Activated CD4-positive, alpha-beta T cell treated with anti-CD3 and anti-CD28 coated beads for 4 hours (primary cell): ENCODE data around the gene TIMP1.
A peak's percentile ranks its signal among the peaks of the same experiment; 100 is the strongest.

ENCODE experiments used
- DNase-seq, 2 donors: peaks; one replicate each; pipeline ENCODE4 v3.0.0-alpha.2; 2020

TIMP1 gene

DNA sequence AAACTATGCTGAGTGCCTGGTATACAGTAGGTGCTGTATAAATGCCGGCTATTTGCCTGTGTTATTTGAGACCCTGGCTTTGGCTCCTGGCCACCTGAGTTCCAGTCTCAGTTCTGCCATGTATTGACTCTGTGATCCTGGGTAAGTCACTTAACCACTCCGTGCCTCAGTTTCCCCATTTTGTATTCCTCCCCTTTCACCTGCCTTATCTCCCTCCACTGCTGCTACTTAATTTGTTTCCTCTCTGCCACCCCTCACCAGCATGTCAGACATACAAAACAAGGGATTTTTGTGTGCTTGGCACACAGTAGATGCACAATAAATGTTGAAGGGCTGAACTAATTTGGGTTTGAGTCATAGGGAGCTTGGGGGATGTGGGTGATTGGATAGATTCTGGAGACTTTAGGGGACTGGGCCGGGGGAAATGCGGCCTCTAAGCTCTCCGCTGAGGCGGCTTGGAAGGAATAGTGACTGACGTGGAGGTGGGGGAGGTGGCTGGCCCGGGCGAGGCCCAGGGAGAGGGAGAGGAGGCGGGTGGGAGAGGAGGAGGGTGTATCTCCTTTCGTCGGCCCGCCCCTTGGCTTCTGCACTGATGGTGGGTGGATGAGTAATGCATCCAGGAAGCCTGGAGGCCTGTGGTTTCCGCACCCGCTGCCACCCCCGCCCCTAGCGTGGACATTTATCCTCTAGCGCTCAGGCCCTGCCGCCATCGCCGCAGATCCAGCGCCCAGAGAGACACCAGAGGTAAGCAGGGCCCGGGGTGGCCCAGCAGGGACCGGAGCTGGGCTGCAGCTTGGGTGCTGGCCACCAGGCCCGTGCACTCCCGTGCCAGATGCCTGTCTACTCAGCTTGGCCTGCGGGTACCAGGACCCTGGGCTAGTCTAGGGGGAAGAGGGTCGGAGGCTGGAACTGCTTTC, at the start of gene TIMP1:
TIMP1 (plus strand) TSS at position 706 of the 917 bp plus-strand sequence. CDS start 980 bp downstream, outside the sequence.
- DNase-seq: peak; percentile 81 to 84

DNA sequence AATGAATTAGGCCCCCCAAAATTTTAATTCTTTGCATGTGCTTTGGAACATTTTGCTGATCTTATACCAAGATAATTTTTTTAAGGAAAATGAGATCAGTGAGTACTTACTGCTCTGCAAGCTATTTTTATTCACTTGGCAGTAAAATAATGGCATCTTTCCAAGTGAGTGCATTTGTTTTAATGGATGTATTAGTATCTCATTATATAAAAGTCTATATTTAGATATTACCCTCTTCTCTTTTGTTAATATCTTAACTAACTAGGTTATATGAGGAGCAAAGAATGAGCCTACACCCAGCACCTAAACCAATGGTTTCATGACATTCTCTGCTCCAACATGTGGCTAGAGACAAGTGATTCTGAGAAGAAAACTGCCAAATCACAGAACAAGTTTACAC, 42.4 kb upstream of the TIMP1 start:
- no peak for DNase-seq

DNA sequence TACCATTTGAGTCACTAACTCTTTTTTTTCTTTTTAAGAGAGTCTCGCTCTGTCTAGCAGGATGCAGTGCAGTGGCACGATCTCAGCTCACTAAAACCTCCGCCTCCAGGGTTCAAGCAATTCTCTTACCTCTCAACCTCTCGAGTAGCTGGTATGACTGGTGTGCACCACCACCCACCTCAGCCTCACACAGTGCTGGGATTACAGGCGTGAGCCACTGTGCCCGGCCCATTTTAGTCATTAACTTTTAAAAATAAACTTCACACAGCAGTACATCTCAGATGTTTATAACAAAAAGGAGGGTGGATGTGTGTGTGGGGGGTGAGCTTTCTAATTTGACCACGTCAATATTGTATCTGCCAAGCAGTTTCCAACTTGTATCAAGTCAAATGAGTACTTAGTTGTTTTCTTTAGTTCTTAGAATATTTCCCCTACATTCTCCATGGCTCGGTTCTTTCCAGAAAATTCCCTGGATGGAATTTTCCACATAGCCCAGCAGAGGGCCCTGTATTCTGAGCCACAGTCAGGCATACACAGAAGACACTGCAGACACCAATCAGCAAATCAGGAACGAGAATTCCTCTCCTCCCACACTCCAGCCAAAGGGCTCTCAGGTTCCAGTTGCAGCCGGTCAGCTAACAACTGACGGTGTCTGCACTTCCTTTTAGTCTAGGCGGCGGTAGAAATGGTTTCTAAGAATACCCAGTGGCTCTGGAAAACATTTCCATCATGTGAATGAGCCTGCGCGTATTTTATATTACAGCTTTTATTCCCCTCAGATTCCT, 41.3 kb upstream of the TIMP1 start:
- DNase-seq: no peak

DNA sequence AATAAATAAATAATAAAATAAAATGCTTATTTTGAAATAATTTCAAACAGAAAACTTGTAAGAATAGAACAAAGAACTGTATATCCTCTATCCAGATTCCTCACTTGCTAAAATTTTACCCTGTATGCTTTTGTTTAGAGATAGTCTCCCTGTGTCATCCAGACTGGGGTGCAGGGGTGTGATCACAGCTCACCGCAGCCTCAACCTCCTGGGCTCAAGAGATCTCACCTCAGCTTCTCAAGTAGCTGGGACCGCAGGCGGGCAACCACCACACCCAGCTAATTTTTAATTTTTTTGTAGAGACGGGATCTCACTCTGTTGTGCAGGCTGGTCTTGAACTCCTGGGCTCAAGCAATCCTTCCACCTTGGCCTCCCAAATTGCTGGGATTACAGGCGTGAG, 38.7 kb upstream of the TIMP1 start:
- no peak for DNase-seq

DNA sequence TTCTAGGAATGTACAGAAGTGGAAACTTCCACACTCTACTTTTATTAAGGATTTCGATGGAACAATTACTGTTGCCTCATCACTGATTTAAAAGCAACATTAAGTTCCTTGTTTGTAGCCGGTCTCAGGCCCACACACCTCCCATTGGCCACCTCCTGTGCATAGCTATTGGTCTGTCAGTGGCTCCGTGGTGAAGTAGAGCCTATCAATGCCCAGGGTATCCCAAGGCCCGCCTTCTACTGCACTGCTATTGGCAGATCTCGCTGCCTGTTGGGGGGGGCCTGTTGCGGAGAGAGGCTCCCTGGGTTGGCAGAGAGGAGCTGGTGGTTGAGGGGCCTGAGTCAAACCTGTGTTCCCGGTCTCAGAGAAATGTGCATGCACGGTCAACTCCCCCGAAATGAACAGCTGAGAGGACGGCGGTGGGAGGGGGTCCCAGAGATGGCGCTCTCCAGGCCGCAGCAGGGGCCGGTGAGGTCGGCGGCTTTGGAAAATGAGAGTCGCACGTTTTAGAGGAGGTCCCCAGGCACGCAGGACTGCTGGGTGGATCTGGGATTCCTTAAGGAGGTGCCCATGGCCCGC, 26.1 kb upstream of the TIMP1 start:
- peak; percentile 78 to 81 for DNase-seq

DNA sequence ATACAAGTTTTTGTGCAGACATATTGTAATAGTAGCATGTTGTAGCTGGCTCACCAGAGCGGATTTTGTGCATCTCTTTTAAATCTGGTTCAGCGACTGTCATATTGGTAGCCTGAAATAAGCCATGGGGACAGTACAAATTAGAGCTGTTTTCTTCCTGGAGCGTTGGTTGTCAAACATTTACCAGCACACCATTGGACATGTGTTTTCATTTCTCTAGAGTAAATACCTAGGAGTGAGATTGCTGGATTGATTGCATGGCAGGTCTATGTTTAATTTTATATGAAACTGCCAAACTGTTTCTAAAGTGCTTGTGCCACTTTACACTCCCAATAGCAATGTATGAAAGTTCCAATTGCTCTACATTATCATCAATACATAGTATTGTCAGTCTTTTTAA, 23.8 kb upstream of the TIMP1 start:
- DNase-seq: no peak

DNA sequence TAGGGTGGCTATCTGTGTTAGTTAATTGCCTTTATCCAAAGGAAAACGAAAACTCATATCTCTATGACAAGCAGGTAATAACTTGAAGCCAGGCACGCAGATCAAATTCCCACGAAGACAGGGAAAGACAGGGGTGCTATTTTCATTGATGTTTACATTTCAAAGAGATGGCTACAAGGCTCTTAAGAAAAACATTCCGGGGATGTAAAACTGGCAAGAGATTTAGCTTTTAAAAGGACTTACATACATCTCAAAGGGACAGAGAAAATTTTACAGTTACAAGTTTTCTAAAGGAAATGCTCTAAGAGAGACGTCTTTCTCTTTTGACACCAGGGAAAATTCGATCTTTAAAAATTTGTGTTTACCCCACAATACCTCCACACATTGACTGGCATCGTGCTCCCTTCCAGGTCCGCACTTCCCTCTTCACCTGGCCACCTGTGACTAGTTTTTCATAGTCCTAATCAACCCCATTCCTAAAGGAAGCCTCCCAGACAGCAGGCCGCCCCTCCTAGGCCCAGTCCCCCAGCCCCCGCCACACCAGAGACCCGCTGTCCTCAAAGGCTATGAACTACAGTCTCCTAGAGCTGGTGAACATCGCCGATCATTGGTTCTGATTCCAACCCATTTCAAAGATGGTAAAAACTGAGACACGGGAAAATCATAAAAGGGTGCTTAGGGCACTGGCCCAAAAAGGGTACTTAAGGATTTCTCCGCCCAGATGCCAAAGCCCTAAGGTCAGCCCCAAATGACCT, 21.9 kb upstream of the TIMP1 start:
- no peak for DNase-seq

DNA sequence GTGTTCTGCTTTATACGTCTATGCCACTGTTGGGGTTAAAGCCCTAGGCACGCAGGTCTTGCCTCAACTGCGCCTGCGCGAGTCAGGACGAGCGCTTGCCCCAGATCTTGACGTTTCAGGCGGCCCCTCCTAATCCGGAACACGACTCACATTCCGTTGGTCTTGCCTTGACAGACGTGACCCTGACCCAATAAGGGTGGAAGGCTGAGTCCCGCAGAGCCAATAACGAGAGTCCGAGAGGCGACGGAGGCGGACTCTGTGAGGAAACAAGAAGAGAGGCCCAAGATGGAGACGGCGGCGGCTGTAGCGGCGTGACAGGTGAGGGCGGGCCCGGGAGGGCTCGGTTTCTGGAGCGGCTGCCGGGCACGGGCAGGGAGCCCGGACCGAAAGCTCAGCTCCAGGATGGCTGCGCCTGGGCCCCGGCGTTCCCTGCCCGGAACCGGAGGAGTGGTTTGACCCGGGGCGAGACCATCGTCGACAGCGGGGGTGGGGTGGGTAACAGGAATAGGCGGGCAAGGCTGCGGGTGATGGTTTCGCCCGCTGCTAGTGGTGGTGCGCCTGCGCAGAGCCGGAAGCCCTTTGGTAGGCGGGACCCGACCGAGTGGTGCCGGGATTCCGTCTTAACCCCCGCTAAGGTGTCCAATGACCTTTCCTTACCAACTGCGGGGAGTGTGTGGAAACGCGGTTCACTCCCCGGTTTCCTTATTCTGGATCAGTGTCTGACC, 21.1 kb upstream of the TIMP1 start, which contains the start of gene ARAF:
ARAF (plus strand) TSS at position 272 of the 725 bp plus-strand sequence. CDS start 1,763 bp downstream, outside the sequence.
- DNase-seq: peak; percentile 94 to 95

DNA sequence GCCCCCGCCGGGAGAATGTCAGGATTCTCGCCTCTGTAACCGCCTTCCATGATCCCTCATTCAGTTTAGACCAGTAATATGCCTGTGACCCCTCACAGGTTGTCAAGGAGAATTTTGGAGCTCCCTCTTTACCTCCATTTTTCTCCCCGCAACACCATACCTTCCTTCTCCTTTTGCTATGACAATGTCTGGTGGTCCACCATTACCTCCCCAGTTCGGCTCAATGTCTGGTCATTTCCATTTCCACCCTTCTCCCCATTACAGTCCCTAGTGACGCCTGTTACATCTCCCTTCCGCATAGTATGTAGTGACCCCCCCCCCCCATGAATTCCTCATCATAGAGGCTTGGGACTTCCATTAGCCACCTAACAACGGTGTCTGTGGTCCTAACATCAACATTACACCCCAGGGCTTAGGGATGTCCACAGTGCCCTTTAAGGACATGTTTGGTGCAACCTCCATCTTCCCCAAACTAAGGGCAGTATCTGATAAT, 20.5 kb upstream of the TIMP1 start:
- no peak for DNase-seq

DNA sequence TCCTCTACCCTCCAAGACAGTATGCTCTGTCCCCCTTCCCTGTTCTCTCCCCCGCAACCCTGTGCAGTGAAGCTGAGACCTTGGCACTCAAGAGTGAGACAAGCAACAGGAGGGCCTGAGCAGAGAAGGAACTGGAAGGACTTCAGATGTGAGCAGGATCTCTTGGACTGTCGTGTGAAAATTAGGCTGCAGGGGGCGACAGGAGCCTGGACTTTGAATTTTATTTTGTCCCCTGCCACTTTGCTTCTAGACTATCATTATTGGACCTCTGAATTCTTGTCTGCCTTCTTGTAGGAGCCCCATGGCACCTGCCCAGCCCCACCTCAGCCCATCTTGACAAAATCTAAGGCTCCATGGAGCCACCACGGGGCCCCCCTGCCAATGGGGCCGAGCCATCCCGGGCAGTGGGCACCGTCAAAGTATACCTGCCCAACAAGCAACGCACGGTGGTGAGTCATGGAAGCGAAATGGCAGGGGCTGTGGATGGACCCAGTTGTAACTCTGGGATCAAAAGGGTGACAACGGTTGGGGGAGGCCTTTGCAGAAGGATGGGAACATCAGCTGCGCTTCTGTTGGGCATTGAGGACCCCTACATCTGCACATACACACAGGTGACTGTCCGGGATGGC, 19.5 kb upstream of the TIMP1 start:
- no peak for DNase-seq

DNA sequence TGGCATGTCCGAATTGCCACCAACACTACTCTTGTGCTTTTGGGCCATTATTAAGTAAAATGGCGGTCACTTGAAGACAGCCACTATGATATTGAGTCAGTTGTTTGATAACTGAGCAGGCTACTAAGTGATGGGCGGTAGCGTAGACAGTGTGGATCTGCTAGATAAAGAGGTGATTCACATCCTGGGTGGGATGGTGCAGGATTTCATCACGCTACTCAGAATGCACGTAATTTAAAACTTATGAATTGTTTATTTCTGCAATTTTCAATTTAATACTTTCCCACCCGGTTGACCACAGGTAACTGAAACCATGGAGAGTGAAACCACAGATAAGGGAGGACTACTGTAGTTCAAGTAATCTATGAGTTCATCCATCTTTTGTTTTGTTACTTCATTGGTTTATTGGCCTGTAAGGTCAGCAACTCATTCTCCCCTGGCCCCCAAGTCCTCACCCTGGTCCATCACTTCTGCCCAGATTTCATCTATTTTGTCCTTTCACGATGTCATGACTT, 18.4 kb upstream of the TIMP1 start:
- no peak for DNase-seq

DNA sequence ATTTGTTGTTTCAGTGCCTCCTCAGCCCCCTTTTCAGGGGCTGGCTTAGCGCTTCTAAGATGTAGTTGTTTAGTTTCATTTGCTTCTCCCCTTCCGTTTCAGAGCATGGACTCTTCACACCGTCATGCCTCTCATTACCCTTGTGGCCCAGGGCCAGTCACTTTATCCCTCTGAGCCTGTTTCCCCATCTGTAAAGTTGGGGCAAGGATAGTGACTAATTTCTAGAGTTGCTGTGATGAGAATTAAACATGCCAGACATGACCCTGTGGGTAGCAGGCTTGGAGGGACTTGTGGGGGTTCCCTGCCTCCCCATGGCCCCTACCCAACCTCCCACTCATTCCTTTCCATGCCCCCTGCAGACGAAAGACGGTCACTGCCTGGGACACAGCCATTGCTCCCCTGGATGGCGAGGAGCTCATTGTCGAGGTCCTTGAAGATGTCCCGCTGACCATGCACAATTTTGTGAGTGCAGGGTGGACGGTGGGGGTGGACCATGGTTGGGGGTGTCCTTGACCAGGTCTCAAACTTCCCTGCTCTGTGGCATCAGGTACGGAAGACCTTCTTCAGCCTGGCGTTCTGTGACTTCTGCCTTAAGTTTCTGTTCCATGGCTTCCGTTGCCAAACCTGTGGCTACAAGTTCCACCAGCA, 17.7 kb upstream of the TIMP1 start:
- no peak for DNase-seq

DNA sequence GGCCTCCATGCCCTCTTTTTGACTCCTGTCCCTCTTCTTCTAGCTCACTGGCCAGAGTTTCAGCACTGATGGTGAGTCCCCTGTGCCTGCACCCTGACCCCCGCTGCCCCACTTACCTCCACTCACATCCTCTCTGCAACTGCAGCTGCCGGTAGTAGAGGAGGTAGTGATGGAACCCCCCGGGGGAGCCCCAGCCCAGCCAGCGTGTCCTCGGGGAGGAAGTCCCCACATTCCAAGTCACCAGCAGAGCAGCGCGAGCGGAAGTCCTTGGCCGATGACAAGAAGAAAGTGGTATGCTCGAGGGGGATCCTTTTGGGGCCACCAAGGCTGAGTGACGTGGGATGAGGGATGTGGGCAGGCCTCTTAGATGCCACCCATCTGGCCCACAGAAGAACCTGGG, 15.4 kb upstream of the TIMP1 start:
- DNase-seq: no peak

DNA sequence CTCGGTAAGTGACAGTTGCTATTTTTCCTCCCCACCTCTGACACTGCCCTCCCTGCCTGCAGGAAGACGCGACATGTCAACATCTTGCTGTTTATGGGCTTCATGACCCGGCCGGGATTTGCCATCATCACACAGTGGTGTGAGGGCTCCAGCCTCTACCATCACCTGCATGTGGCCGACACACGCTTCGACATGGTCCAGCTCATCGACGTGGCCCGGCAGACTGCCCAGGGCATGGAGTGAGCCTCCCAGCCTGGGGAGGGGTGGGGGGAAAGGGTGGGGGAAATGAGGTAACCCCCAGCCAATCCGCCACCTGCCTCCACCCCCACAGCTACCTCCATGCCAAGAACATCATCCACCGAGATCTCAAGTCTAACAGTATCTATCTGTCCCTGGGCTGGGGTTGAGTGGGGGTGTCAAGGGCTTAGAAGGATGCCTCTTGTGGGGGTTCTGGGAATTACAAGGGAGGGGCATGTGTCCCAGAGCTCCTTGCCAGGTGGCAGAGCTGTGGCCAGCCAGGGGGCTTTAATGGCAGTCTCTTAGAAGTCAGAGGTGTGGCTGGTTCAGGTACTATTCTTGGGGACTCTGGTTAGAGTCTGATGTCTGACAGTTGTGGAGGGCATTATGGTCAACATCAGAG, 13.5 kb upstream of the TIMP1 start:
- DNase-seq: peak in 1 of 2 donors; percentile 38

DNA sequence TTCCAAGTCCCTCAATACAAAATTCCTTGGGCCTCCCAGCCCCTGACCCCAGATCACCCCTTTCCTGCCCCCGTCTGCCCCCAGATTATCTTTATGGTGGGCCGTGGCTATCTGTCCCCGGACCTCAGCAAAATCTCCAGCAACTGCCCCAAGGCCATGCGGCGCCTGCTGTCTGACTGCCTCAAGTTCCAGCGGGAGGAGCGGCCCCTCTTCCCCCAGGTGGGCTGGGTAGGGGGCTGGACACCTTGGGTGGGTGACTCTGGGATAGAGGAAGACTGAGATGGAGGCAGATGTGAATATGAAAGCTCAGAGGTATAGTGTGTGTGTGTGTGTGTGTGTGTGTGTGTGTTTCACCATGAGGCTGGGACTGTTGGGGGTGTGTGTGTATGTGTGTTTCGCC, 11.4 kb upstream of the TIMP1 start:
- no peak for DNase-seq

DNA sequence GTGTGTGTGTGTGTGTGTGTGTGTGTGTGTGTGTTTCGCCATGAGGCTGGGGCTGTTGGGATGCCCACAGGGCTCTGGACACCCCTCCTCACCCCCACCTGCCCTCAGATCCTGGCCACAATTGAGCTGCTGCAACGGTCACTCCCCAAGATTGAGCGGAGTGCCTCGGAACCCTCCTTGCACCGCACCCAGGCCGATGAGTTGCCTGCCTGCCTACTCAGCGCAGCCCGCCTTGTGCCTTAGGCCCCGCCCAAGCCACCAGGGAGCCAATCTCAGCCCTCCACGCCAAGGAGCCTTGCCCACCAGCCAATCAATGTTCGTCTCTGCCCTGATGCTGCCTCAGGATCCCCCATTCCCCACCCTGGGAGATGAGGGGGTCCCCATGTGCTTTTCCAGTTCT, 11.0 kb upstream of the TIMP1 start:
- no peak for DNase-seq

DNA sequence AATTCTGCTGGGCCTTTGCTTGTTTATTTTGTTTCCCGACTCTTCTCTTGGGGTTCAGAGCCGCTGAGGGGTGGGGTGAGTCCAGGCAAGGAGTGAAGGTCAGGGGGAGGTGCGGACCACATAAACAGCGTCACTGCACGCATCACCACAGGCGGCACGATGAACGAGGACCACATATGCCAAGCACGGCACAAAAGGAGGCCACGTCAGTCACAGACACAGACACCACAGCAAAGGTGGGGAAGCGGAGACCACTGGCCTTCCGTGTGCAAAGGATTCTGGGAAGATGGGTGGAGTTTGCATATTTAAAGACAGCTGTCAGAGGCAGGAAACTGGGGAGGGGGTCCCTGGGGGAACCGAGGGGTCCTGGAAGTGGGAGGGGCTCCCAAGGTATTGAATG, 10.3 kb upstream of the TIMP1 start:
- DNase-seq: no peak

DNA sequence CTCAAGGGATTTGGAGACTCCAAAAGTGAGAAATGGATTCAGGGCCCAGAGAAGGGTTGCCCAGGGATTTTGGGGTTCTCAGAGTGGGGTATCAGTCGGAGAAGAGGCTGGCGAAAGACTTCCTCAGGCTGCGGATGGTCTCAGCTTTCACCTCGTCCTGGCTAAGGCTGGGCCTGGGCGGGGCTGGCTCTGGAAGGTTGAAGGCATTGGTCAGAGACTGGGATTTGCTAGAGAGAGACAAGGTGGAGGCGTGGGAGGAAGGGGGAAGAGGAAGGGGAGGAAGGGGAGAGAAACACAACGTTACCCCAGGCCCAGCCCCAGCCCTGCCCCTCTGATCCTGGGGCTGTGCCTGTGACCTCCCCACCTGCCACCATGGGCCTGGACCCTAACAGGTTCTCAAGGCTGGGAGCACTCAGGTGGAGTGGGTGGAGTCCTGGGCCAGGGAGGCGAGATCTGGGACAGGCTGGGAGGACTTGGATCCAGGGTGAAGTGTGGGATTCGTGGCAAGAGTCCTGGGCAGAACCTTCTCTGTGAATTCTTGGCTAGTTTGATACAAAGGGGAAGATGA, 9.4 kb upstream of the TIMP1 start:
- DNase-seq: no peak

DNA sequence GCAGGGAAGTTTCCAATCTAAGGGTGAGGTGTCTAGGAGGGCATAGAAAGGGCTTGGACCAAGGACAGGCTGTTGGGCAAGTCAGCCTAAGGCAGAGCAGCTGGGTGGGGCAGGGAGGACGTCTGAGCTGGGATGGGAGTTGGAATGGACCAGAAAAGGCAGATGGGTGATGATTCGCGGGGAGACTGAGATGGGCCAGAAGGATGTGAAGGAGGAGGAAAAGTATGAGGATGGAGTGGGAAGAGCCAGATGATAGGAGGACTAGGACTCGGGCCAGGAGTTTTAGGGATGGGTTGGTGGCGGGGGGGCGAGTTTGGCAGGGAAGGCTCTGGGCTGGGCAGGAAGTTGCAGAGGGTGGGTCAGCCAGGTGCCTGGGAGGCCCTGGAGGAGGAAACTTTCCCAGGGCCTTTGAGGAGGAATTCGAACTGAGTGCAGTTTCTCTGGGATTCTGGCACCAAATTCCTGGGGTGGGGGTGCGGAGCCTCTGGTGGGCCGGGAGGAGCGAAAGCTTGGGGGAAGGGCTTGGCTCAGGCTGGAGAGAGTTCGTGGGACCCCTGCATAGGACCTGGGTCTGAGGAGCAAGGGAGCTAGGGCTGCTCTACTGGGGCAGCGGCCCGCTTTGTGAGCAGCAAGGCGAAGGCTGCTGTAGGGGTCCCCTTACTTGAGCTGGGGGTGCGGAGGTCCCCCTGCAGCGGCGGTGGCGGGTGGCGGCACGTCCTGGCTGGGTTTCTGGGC, 8.7 kb upstream of the TIMP1 start:
- DNase-seq: no peak
